Activated CD4-positive, alpha-beta memory T cell treated with anti-CD3 and anti-CD28 coated beads for 36 hours (primary cell): Measurements from ENCODE around the gene NIPSNAP3A. TPM values are rescaled to one million over a fixed set of nuclear protein-coding genes. Genes with fewer than 3 reads are reported as not detected.
A peak's percentile ranks its signal among the peaks of the same experiment; 100 is the strongest.
"Not testable (repeated sequence)": the region's sequence is repeated elsewhere in the genome, so short reads cannot be mapped to it uniquely, and the experiment has no call there.

Experiments
- CTCF ChIA-PET: fragments of 350-600 bp; sonication (Branson Sonifier 250); formaldehyde crosslinking; loops from one replicate; lab custom pipeline; 2021; ENCODE audit warnings: antibody characterized with exemption, inconsistent platforms; lab: Charles Lee
- POLR2A ChIA-PET: fragments of 350-600 bp; sonication (Branson Sonifier 250); formaldehyde crosslinking; loops from one replicate; lab custom pipeline; 2021; ENCODE audit warnings: antibody characterized with exemption; lab: Charles Lee
- DNase-seq: peaks from one replicate; pipeline ENCODE4 v3.0.0-alpha.2; 2020
- H3K27ac Mint-ChIP-seq: one replicate; pipeline ENCODE4 v1.8.0; 2021; ENCODE audit warnings: mixed read lengths
- H3K27me3 Mint-ChIP-seq: one replicate; pipeline ENCODE4 v1.8.0; 2021; ENCODE audit warnings: mixed read lengths
- H3K36me3 Mint-ChIP-seq: one replicate; pipeline ENCODE4 v1.8.0; 2021; ENCODE audit warnings: mixed read lengths
- H3K4me1 Mint-ChIP-seq: one replicate; pipeline ENCODE4 v1.8.0; 2021; ENCODE audit warnings: low read depth, mixed read lengths
- H3K4me3 Mint-ChIP-seq: one replicate; pipeline ENCODE4 v1.8.0; 2021; ENCODE audit warnings: mild to moderate bottlenecking, mixed read lengths
- H3K9me3 Mint-ChIP-seq: one replicate; pipeline ENCODE4 v1.8.0; 2021; ENCODE audit warnings: mixed read lengths
- intact Hi-C: fragments of 100-400 bp; cut with micrococcal nuclease; formaldehyde crosslinking; loops from one replicate; pipeline ENCODE4 v1.15.1; 2023
- total RNA-seq, 2 experiments: library from RNA; stranded (reverse); gene quantifications; one replicate each; pipeline ENCODE4 v1.2.3, GENCODE V29; 2021

The NIPSNAP3A gene
- 10 to 100 TPM; 11.1 to 12.5 TPM for total RNA-seq

- H3K4me1 Mint-ChIP-seq, result peaks cover 14% of the 10 kb centered on the region
- H3K4me3 Mint-ChIP-seq, result peak within 1 kb of the TSS; percentile 96
- CTCF ChIA-PET, result interaction anchor here (0.6 kb wide), 1 partner anchor 699 kb away, joined by 3 read pairs; no protein-coding TSS in a partner anchor
- H3K27ac Mint-ChIP-seq, result peak within 1 kb of the TSS; percentile 89
- POLR2A ChIA-PET, result interaction anchor here (0.6 to 1.8 kb wide), 5 partner anchors 16 to 807 kb away, joined by 3 to 12 read pairs (median 6); partner anchors contain the start of genes NIPSNAP3B, SLC44A1 and SMC2
- DNase-seq, result peak; percentile 90
- no peaks in the 10 kb centered on the region for H3K9me3 Mint-ChIP-seq
- H3K36me3 Mint-ChIP-seq, result peaks cover 5% of the 10 kb centered on the region
- intact Hi-C loops, result loop anchor here (1.0 to 10.0 kb wide), 10 partner anchors 16 to 953 kb away; partner anchors contain the start of genes FKTN, SLC44A1, SMC2 and TMEM38B
- no peaks in the 10 kb centered on the region for H3K27me3 Mint-ChIP-seq
Observed at GRCh38 chr9:104747565-104748358, at the start of gene NIPSNAP3A. NIPSNAP3A (plus strand) TSS chr9:104747683; CDS start chr9:104747793, 110 bp downstream.

- no peaks in the 10 kb centered on the region for H3K36me3 Mint-ChIP-seq
- no peak for DNase-seq
- POLR2A ChIA-PET, result no interaction called here
- intact Hi-C loops, result no loop called here
- H3K27ac Mint-ChIP-seq, result no peak overlapping the region
- H3K4me1 Mint-ChIP-seq, result no peaks in the 10 kb centered on the region
- no peaks in the 10 kb centered on the region for H3K27me3 Mint-ChIP-seq
- H3K9me3 Mint-ChIP-seq, result no peaks in the 10 kb centered on the region
- CTCF ChIA-PET, result no interaction called here
- no peak overlapping the region for H3K4me3 Mint-ChIP-seq
Observed at GRCh38 chr9:104700306-104700705, 47.2 kb upstream of the NIPSNAP3A start.

GRCh38 chr9:104708737-104709136 is 38.7 kb upstream of the NIPSNAP3A start:
- H3K4me3 Mint-ChIP-seq, H3K27me3 Mint-ChIP-seq, H3K27ac Mint-ChIP-seq, CTCF ChIA-PET, H3K36me3 Mint-ChIP-seq, H3K4me1 Mint-ChIP-seq, POLR2A ChIA-PET, DNase-seq, intact Hi-C loops: not testable (repeated sequence)
- peaks cover 10% of the 10 kb centered on the region for H3K9me3 Mint-ChIP-seq

GRCh38 chr9:104711604-104712003 is 35.9 kb upstream of the NIPSNAP3A start:
- Mint-ChIP-seq H3K9me3 (peaks cover 10% of the 10 kb centered on the region), H3K27ac (no peak overlapping the region), H3K4me1 (no peaks in the 10 kb centered on the region), H3K36me3 (peaks cover 4% of the 10 kb centered on the region), H3K4me3 (no peak overlapping the region), H3K27me3 (peaks cover 2% of the 10 kb centered on the region)
- no peak for DNase-seq
- CTCF ChIA-PET, result no interaction called here
- intact Hi-C loops, result no loop called here
- POLR2A ChIA-PET, result no interaction called here

GRCh38 chr9:104725014-104725413 is 22.5 kb upstream of the NIPSNAP3A start:
- CTCF ChIA-PET, result no interaction called here
- Mint-ChIP-seq H3K27me3 (no peaks in the 10 kb centered on the region), H3K4me1 (no peaks in the 10 kb centered on the region)

GRCh38 chr9:104738452-104738851 is 9.0 kb upstream of the NIPSNAP3A start:
- H3K27me3 Mint-ChIP-seq, result no peaks in the 10 kb centered on the region
- no peak overlapping the region for H3K27ac Mint-ChIP-seq
- no peak overlapping the region for H3K4me3 Mint-ChIP-seq
- POLR2A ChIA-PET, result no interaction called here
- CTCF ChIA-PET, result no interaction called here
- no peaks in the 10 kb centered on the region for H3K9me3 Mint-ChIP-seq
- no peaks in the 10 kb centered on the region for H3K36me3 Mint-ChIP-seq
- H3K4me1 Mint-ChIP-seq, result no peaks in the 10 kb centered on the region
- no peak for DNase-seq
- intact Hi-C loops, result no loop called here

More at GRCh38 chr9:104725014-104725413, 22.5 kb upstream of the NIPSNAP3A start:
- DNase-seq, result no peak
- Mint-ChIP-seq H3K36me3 (no peaks in the 10 kb centered on the region), H3K27ac (no peak overlapping the region), H3K9me3 (no peaks in the 10 kb centered on the region), H3K4me3 (no peak overlapping the region)
- POLR2A ChIA-PET, result no interaction called here
- intact Hi-C loops, result no loop called here

- ChIA-PET POLR2A (no interaction called here), CTCF (no interaction called here)
- Mint-ChIP-seq H3K27me3 (no peaks in the 10 kb centered on the region), H3K27ac (no peak overlapping the region), H3K4me1 (no peaks in the 10 kb centered on the region), H3K4me3 (no peak overlapping the region), H3K36me3 (no peaks in the 10 kb centered on the region), H3K9me3 (no peaks in the 10 kb centered on the region)
- intact Hi-C loops, result loop anchor here (10.0 kb wide), 3 partner anchors 356 to 946 kb away; no protein-coding TSS in a partner anchor
- DNase-seq, result no peak
Observed at GRCh38 chr9:104740621-104741020, 6.9 kb upstream of the NIPSNAP3A start.

- H3K4me1 Mint-ChIP-seq, result peaks cover 5% of the 10 kb centered on the region
- H3K9me3 Mint-ChIP-seq, result no peaks in the 10 kb centered on the region
- no peaks in the 10 kb centered on the region for H3K27me3 Mint-ChIP-seq
- ChIA-PET POLR2A (no interaction called here), CTCF (interaction anchor here (0.6 to 1.1 kb wide), 4 partner anchors 10 to 672 kb away, joined by 3 to 4 read pairs (median 4); no protein-coding TSS in a partner anchor)
- H3K27ac Mint-ChIP-seq, result no peak overlapping the region
- intact Hi-C loops, result loop anchor here (1.0 to 10.0 kb wide), 5 partner anchors 61 to 1345 kb away; no protein-coding TSS in a partner anchor
- no peak overlapping the region for H3K4me3 Mint-ChIP-seq
- DNase-seq, result peak; percentile 10
- H3K36me3 Mint-ChIP-seq, result no peaks in the 10 kb centered on the region
Observed at GRCh38 chr9:104743376-104743985, 4.0 kb upstream of the NIPSNAP3A start.

- Mint-ChIP-seq H3K4me1 (peaks cover 13% of the 10 kb centered on the region), H3K4me3 (peak overlapping the region; percentile 28), H3K36me3 (no peaks in the 10 kb centered on the region), H3K9me3 (no peaks in the 10 kb centered on the region), H3K27me3 (no peaks in the 10 kb centered on the region), H3K27ac (no peak overlapping the region)
- DNase-seq, result no peak
- intact Hi-C loops, result loop anchor here (2.0 to 10.0 kb wide), 6 partner anchors 215 to 951 kb away; partner anchors contain the start of gene FKTN
- ChIA-PET POLR2A (no interaction called here), CTCF (interaction anchor here (0.6 to 1.9 kb wide), 3 partner anchors 9 to 569 kb away, joined by 3 to 5 read pairs (median 4); no protein-coding TSS in a partner anchor)
Observed at GRCh38 chr9:104745852-104746251, 1.6 kb upstream of the NIPSNAP3A start.

- no peaks in the 10 kb centered on the region for H3K36me3 Mint-ChIP-seq
Observed at GRCh38 chr9:104746285-104746684, 1.2 kb upstream of the NIPSNAP3A start.

GRCh38 chr9:104746798-104747197 is 685 bp upstream of the NIPSNAP3A start:
- no peaks in the 10 kb centered on the region for H3K9me3 Mint-ChIP-seq
- POLR2A ChIA-PET, result interaction anchor here (1.0 to 1.5 kb wide), 2 partner anchors 653 to 808 kb away, joined by 3 to 9 read pairs; partner anchors contain the start of gene SMC2
- no peaks in the 10 kb centered on the region for H3K36me3 Mint-ChIP-seq

More at GRCh38 chr9:104746285-104746684, 1.2 kb upstream of the NIPSNAP3A start:
- Mint-ChIP-seq H3K9me3 (no peaks in the 10 kb centered on the region), H3K27ac (no peak overlapping the region), H3K4me3 (peak overlapping the region; percentile 20), H3K27me3 (no peaks in the 10 kb centered on the region), H3K4me1 (peaks cover 14% of the 10 kb centered on the region)
- ChIA-PET CTCF (interaction anchor here (0.6 to 1.9 kb wide), 2 partner anchors 9 to 360 kb away, joined by 3 to 5 read pairs; no protein-coding TSS in a partner anchor), POLR2A (no interaction called here)
- DNase-seq, result no peak
- intact Hi-C loops, result loop anchor here (2.0 to 10.0 kb wide), 6 partner anchors 215 to 951 kb away; partner anchors contain the start of gene FKTN

More at GRCh38 chr9:104746798-104747197, 685 bp upstream of the NIPSNAP3A start:
- H3K4me1 Mint-ChIP-seq, result peaks cover 14% of the 10 kb centered on the region
- CTCF ChIA-PET, result interaction anchor here (1.9 kb wide), 1 partner anchor 8 kb away, joined by 5 read pairs; no protein-coding TSS in a partner anchor
- DNase-seq, result no peak
- H3K27me3 Mint-ChIP-seq, result no peaks in the 10 kb centered on the region
- peak overlapping the region; percentile 89 for H3K27ac Mint-ChIP-seq
- H3K4me3 Mint-ChIP-seq, result peak overlapping the region; percentile 96
- intact Hi-C loops, result loop anchor here (1.0 to 10.0 kb wide), 10 partner anchors 17 to 952 kb away; partner anchors contain the start of genes FKTN, SLC44A1, SMC2 and TMEM38B
